Measurements from ENCODE around the gene SUSD3.

GRCh38 chr9:93084471-93084881, 26.0 kb downstream of the SUSD3 start:
- TF ChIP-seq CTCF (IDR thresholded peaks at IDR 0.05) (no peak), POLR2AphosphoS5 (IDR thresholded peaks at IDR 0.05; ENCODE audit: low read depth, low read length) (no peak)
- TF ChIP-seq, protein P1, sequence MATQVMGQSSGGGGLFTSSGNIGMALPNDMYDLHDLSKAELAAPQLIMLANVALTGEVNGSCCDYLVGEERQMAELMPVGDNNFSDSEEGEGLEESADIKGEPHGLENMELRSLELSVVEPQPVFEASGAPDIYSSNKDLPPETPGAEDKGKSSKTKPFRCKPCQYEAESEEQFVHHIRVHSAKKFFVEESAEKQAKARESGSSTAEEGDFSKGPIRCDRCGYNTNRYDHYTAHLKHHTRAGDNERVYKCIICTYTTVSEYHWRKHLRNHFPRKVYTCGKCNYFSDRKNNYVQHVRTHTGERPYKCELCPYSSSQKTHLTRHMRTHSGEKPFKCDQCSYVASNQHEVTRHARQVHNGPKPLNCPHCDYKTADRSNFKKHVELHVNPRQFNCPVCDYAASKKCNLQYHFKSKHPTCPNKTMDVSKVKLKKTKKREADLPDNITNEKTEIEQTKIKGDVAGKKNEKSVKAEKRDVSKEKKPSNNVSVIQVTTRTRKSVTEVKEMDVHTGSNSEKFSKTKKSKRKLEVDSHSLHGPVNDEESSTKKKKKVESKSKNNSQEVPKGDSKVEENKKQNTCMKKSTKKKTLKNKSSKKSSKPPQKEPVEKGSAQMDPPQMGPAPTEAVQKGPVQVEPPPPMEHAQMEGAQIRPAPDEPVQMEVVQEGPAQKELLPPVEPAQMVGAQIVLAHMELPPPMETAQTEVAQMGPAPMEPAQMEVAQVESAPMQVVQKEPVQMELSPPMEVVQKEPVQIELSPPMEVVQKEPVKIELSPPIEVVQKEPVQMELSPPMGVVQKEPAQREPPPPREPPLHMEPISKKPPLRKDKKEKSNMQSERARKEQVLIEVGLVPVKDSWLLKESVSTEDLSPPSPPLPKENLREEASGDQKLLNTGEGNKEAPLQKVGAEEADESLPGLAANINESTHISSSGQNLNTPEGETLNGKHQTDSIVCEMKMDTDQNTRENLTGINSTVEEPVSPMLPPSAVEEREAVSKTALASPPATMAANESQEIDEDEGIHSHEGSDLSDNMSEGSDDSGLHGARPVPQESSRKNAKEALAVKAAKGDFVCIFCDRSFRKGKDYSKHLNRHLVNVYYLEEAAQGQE (IDR thresholded peaks at IDR 0.05; ENCODE audit: insufficient read depth in 1 of 2, low read depth in 2 of 2, low read length in 1 of 2), result no peak
